Stimulated activated CD8-positive, alpha-beta memory T cell treated with anti-CD3 and anti-CD28 coated beads, Interleukin-4, amount 100 ng/mL, for 48 hours (primary cell): ENCODE data around the gene ZNF195.
"Not testable (repeated sequence)": the region's sequence is repeated elsewhere in the genome, so short reads cannot be mapped to it uniquely, and the experiment has no call there.

Source experiments
- DNase-seq: peaks from one replicate; pipeline ENCODE4 v3.0.0-alpha.2; 2020

Gene ZNF195

GRCh38 chr11:3378426-3379423 lies at the start of gene ZNF195:
TSS of gene ZNF195 (minus strand) at chr11:3379146. CDS start at chr11:3379040, 106 bp downstream.
- DNase-seq = peak; percentile 99

DNA sequence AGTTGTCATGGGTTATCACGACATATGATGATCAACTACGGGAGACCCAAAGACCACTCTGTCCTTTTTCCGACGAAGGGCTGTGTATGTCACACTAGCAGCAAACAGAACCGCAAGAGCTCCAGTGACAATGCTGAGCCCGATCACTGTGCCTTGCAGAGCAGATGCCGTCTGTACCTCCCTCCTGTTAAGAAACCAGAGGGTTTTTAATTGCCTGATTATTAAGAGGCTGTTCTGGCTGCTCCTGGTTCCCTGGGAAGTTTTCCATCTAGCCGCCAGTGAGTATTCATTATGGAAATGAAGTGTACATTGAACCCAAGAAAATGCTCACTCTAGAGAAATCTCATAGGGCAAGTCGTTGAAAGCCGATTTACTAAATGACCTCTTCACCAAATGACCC lies 49.1 kb upstream of the ZNF195 start:
- DNase-seq = not testable (repeated sequence)

DNA sequence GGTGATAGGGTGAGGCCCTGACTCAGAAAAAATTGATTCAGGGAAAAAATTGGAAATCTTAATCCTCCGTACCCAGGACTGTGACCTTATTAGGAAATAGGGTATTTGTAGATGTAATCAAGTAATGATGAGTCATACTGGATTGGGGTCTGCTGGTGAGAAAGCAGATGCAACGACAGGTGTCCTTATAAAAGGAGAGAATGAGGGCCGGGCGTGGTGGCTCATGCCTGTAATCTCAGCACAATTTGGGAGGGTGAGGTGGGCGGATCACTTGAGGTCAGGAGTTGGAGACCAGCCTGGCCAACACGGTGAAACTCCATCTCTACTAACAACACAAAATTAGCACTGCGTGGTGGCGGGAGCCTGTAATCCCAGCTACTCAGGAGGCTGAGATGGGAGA lies 47.6 kb upstream of the ZNF195 start:
- DNase-seq = not testable (repeated sequence)

DNA sequence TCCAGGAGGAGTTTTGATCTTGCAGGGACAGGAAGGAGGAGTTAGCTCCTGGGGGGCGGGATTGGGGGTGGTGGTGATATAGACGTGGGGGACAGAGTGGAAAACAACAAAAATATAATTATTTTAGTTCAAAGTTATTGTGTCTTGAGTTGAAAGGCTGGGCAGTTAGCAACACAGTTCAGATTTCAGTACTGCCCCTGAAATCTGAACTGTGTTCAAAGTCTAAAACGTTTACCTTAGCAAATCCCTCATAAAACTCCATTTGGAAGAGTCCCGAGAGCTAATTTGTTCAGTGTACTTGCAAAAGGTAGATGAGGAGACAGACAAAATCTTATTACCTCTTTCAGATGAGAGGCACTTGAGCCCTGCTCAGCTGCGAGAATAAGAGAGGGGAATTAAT lies 45.0 kb upstream of the ZNF195 start:
- not testable (repeated sequence) for DNase-seq

- DNase-seq = not testable (repeated sequence)
Observed at GRCh38 chr11:3423138-3423731, 44.3 kb upstream of the ZNF195 start.

DNA sequence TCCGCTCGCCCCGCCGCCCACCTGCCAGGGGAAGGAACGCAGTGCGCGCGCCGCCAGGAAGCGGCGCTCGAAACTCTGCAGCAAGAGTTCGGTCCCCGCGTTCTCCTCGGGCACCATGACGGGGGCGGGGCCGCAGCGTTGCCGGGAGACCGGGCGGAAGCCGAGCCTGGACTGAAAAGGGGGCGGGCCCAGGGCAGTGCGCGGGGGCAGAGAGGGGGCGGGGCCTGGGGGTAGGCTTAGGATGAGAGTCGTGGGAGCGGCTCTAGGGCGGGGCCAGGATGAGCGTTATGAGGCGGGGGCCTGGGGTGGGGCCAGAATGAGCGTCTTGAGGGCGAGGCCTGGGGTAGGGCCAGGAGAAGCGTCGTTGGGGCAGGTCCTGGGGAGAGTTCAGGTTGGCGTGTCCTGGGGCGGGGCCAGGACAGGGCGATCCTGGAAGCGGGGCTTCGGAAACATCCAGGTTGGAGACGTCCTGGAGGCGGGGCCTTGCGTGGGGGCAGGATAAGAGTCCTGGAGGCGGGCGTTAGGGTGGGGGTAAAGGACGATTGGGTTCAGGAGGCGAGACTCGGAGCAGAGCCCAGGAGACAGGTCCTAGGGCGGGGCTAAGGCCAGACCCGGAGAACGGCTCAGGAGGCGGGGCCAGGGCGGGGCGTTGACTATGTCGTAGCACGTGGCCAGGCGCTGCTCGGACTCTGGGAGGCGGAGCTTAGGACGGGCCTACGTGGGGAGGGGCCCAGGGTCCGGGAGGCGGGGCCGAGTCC lies 43.6 kb upstream of the ZNF195 start:
- DNase-seq = peak; percentile 99

DNA sequence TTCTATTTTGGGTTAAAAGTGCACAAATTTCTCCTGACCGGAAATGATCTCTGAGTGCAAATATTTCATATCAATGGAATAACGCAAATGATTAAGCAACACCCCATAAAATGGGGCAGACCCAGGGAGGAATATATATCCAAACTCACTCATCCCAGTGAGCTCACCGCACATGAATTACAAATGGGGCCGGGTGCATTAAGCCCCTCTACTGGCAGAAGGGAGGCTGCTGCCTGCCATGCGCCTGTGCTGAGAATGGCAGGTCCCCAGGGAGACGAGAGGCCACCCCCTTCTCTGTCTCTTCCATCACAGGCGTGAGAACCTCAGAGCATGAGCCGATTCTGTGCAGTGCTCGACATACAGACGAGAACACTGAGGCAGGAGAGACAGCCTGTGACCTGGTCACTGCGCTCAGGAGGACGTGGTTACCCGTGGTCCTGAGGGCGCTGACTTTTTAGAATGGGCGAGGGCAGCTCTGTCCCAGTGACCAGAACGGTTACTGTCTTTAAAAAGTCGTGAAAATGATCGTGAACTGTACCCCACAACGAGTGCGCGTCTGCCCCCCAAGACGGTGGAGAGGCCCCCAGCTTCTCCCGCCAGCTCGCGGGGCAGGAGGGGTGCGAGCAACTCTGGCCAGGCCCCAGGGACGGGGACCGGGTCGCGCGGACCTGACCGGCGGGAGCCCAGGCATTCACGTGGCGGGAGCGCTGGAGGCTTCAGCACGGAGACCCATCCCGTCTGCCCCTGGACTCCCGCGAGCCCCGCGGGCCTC lies 42.8 kb upstream of the ZNF195 start:
- peak; percentile 31 for DNase-seq

DNA sequence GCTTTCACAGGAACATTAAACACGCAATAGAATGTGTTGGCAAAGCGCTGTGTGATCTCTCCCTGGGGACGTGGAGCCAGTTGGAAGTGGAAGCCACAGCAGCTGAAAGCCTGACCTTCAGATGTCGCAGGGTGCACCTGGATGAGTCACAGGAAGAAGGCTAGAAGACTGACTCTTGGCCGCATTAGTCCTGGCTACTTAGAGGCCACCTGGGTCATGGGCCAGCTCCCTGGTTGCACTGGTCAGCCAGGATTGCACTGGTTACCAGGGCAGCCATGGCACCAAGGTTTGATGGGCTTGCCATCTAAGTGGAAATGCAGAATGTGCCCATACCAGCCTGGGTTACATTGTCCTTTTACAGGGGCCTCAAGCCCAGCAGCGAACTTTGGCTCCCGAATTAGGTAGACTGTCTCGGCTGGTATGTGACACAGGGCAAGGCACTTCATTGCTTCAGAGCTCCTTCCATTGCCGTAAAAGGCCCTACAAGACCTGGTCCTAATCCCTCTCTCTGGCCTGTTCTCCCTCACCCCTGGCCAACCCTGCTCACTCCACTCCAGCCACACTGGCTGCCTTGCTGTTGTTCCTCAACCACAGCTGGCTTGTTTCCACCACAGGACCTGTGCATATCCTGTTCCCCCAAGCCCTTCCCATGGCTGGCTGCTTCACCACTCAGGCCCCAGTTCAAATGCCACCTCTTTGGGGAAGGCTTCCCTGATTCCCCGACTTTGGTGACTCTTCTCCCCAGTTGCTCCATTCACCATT lies 41.5 kb upstream of the ZNF195 start:
- DNase-seq = not testable (repeated sequence)

GRCh38 chr11:3419496-3419895 lies 40.5 kb upstream of the ZNF195 start:
- DNase-seq = not testable (repeated sequence)

DNA sequence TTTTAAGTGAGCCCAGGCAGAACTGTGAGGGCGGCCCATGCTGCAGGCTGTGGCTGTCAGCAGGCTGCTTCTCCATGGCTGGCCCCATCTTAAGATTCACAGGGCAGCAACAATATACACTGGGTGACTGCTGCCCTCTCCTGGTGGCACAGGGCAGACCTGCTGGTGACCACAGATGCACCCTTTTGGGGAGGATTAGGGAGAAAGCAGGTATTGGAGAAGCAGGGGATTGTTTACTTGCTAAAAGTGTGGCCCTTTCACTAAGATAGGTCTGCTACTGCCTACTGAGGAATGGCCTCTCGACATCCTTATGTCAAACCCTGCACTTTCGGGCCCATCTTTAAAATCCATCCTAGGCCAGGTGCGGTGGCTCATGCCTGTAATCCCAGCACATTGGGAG lies 38.1 kb upstream of the ZNF195 start:
- peak; percentile 67 for DNase-seq

- not testable (repeated sequence) for DNase-seq
Observed at GRCh38 chr11:3415301-3415700, 36.4 kb upstream of the ZNF195 start.

- DNase-seq = not testable (repeated sequence)
Observed at GRCh38 chr11:3413666-3414065, 34.7 kb upstream of the ZNF195 start.

GRCh38 chr11:3412837-3413236 lies 33.9 kb upstream of the ZNF195 start:
- no peak for DNase-seq

DNA sequence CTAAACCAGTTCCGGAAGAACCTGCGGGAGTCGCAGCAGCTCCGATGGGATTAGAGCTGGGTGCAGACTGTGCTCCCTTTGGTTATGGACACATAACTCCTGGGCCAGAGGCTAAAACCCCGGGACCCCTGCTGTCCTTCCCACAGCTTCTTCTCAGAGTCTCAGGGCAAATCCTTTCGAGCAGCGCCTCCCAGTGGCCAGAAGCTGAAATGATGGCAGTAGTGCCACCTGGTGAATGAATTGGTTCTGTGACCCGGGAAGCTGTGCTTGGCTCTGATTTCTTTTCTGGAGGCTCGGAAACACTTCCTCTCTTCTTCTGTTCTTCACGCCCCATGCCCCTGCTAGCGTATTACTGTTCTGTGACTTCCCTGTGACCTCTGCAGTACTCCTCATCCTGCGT lies 29.8 kb upstream of the ZNF195 start:
- peak; percentile 90 for DNase-seq

GRCh38 chr11:3408058-3408605 lies 29.2 kb upstream of the ZNF195 start:
- DNase-seq = not testable (repeated sequence)

GRCh38 chr11:3406937-3407336 lies 28.0 kb upstream of the ZNF195 start:
- not testable (repeated sequence) for DNase-seq

DNA sequence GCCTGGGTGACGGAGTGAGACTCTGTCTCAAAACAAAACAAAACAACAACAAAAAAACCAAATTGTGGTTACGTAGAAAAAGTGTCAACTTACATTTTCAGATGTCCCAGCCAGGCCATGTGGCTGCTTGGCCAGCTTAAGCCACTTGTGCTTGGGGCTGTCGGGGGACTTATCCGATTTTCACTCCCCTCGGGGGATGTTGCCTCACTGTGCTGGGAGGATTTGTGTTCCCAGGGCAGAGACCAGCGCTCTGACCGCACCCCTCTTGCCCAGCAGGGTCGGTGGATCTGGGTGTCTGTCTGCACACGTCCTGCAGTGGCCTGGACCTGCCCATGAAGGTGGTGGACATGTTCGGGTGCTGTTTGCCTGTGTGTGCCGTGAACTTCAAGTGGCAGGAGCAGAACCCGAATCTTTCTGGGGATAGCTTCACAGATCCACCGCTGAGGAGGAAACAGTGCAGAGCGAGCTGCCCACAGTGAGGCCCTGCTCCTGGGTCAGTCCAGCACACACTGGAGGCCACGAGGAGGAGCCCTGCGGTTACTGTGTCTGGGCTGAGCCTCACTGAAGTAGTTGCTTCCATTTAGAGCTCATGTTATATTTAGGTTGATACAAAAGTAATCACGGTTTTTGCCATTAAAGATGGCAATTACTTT lies 27.4 kb upstream of the ZNF195 start:
- not testable (repeated sequence) for DNase-seq

GRCh38 chr11:3404076-3404925 lies 25.4 kb upstream of the ZNF195 start:
- not testable (repeated sequence) for DNase-seq

GRCh38 chr11:3402861-3403250 lies 23.9 kb upstream of the ZNF195 start:
- not testable (repeated sequence) for DNase-seq
